Measurements from ENCODE around the gene PCIF1.
"Not testable (repeated sequence)": the region's sequence is repeated elsewhere in the genome, so short reads cannot be mapped to it uniquely, and the experiment has no call there.

PCIF1 gene

DNA sequence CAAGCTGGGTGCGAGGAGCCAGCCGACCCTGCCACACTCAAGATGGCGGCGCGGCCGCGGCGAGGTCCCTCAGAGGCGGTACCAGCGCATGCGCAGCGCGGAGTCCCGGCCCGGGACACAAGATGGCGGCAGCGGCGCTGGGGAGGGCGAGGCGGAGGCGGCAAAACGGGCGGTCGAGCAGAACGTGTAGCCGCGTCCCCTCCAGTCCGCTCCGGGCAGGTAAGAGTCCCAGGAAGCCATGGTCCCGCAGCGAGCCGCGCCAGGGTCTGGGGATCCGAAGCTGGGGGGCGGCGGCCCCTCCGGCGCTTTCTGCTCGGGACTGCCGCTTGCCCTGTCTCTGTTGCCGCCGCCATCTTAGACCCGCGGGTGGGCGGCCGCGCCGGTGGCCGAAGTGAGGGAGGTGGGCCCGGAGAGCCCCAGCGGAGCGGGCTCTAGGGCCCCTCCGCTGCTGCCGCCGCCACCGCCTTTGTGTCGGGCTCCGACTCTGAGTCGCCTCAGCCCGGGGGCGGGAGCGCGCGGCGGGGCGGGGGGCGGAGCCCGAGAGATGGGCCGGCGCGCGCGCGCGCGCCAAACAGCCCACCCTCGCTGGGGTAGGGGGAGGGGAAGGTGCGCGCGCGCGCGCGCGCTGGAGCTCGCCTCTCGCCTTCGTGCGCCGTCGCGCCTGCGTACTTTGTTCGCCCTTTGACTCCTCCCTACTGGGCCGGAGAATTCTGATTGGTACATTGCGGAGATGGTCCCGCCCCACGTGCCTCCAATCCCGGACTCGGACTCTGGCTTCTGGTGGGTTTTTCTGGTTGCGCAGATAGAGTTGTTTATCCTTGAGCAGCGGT lies at the start of gene PCIF1:
Gene PCIF1, plus strand, starts transcription at position 98 of the 830 bp plus-strand sequence. CDS start 4,317 bp downstream, outside the sequence.
- peak; percentile 99 for DNase-seq

DNA sequence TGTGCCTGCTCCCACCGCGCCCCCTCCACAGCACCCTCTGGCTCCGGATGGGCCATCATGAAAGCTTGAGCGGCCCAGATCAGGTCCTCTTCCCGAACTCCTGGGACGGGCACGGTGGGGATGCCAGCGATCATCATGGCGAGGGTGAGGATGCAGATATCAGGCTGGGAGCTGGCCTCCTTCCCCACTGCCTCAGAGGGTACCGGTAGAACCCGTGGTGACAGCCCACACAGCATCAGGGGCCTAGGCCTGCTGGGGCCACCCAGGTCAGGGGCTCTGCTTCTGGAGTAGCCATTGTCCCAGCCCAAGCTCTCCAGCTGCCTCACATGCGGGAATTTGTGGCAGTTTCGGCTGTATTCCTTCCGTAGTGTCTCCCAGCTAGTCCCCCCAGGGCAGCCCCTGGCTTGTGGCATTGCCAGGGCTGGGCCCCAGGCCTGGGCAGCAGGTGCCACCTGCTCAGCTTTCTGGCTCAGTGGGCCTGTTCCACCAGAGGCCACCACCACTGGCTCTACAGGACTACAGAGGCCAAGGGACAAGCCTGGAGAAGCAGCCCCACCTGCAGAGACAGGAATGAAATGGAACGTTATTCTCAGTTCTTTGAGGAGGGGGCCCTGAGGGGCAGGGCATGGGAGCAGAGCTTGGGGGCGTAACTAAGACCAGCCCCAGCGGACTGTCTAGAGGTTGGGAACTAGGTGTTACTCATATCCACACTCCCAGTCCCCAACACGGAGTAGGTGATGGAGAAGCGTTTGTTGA lies 47.7 kb upstream of the PCIF1 start:
- no peak for DNase-seq

DNA sequence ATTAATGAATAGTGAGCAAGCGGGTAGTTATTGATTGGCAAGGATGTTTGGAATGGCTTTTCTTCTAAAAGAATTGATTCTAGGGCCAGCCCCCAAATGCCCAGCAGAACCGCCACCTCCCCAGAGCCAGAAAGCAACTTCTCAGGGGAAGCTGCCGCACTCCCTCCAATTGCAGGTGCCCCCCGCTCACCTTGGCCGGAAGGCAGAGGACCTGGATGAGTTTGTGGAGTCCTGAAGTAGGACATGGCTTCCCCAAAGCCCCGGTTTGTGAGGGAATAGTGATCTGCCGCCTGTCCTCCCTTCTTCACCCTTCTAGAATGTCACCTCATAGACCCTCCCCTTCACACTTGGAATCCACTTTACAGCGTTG lies 47.2 kb upstream of the PCIF1 start, which contains the start of gene SPATA25:
Gene SPATA25, minus strand, starts transcription at position 277 of the 370 bp plus-strand sequence. Its CDS starts 32 bp downstream, at position 245.
- DNase-seq, result no peak

DNA sequence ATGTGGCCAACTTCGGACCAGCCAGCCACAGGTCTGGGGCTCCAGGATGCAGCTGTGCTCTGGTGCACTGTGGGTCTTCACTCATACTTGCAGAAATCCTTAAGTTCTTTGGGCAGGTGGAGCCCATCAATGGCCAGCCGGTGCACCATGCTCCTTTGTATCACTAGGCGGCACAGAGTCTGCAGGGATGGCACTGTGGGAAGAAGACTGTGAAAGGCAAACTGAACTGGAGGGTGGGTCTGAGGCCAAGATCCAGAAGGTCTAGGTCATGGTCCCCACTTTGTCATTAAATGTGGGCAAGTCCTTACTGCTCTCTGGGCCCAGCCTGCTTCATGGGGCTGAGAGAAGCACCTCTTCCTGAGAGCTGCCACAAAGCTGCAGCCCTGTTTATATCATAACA lies 45.8 kb upstream of the PCIF1 start:
- DNase-seq, result no peak

DNA sequence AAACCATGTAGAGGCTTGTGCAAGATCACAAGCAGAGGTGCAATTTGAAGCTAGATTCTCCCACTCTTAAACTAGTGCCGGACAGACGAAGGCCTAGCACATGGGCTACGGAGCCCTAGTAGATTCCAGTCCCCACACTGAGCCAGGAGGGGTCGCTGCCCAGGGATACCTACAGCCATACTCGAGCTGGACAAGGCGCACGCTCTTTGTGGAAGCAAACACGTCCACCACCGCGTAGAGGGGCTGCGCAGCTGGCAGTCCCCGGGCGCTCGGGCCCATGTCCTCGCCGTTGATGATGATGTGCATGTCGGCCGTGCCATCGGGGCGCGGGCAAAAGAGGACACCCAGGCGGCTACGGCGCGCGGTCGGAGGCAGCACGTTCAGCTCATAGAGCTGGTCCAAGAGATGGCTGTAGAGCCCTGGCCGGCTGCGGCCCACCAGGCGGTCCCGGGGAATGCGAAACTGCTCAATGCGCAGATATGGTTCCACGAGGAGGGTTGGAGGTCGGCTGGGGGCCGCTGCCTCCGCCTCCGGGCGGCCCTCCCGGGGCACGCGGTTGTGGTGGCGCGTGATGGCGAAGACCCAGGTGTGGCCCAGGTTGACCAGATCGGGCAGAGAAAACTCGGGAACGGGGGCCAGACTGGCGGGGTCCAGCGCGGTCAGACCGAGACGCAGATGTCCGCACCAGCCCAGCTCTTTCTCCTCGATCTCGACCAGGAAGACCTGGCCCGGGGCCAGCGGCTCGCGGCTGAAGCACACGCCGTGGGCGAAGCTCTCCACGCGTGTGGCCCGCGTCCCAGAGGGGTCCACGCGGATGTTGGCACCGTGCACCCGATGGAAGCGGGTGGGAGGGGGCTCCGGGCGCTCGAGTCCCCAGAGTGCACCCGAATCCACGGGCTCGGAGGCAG lies 44.2 kb upstream of the PCIF1 start:
- DNase-seq, result peak; percentile 65

DNA sequence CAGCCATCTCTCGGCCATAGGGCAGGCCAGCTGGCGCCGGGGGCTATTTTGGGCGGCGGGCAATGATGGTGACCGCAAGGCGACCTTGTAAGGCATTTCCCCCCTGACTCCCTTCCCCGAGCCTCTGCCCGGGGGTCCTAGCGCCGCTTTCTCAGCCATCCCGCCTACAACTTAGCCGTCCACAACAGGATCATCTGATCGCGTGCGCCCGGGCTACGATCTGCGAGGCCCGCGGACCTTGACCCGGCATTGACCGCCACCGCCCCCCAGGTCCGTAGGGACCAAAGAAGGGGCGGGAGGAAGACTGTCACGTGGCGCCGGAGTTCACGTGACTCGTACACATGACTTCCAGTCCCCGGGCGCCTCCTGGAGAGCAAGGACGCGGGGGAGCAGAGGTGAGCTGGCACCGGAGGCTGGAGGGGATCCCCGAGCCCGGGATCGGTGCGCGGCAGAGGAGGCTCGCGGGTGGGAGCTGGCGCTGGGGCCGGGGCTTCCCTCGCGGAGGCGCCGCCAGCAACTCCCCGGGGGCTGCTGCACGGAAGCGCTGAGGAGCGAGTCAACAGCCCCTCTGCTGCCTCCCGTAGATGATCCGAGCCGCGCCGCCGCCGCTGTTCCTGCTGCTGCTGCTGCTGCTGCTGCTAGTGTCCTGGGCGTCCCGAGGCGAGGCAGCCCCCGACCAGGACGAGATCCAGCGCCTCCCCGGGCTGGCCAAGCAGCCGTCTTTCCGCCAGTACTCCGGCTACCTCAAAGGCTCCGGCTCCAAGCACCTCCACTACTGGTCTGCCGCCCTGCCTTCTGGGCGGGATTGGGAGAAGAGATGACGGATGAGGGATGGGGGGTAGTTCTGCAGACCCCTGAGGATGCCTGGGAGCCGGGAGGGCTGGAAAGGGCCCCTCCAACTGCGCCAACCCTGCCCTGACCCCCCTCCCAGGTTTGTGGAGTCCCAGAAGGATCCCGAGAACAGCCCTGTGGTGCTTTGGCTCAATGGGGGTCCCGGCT lies 43.2 kb upstream of the PCIF1 start, which contains the start of the genes CTSA and NEURL2:
Gene CTSA, plus strand, starts transcription at position 351 of the 999 bp plus-strand sequence. Its CDS starts 234 bp downstream, at position 585.
Gene NEURL2, minus strand, starts transcription at position 224 of the 999 bp plus-strand sequence. Its CDS starts 217 bp downstream, at position 7.
- DNase-seq, result peak; percentile 86

DNA sequence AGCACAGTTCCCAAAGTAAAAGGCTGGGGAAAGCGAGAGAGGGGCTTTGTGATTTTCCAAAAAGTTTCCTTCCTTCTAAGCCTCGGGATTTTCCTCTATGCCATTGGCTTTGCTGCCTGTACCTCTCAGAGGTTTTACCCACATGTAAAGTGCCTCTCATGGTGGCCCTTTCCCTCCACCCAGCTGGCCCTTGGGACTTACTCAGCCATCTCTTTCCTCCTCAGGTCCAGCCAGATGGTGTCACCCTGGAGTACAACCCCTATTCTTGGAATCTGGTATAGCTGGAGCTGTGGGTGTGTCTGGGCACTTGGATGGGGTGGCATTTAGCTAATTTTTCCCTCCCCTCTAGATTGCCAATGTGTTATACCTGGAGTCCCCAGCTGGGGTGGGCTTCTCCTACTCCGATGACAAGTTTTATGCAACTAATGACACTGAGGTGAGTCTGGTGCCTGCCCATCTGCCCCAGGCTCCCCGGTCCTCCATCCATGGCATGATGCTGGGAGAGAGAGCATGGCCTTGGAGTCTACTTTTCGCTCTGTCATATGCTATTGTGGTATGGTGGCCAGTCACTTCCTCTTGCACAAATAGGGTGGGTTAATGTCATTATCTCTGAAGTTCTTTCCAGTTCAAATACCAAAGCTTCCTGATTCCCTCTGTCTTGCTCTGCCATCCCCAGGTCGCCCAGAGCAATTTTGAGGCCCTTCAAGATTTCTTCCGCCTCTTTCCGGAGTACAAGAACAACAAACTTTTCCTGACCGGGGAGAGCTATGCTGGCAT lies 42.2 kb upstream of the PCIF1 start:
- no peak for DNase-seq

DNA sequence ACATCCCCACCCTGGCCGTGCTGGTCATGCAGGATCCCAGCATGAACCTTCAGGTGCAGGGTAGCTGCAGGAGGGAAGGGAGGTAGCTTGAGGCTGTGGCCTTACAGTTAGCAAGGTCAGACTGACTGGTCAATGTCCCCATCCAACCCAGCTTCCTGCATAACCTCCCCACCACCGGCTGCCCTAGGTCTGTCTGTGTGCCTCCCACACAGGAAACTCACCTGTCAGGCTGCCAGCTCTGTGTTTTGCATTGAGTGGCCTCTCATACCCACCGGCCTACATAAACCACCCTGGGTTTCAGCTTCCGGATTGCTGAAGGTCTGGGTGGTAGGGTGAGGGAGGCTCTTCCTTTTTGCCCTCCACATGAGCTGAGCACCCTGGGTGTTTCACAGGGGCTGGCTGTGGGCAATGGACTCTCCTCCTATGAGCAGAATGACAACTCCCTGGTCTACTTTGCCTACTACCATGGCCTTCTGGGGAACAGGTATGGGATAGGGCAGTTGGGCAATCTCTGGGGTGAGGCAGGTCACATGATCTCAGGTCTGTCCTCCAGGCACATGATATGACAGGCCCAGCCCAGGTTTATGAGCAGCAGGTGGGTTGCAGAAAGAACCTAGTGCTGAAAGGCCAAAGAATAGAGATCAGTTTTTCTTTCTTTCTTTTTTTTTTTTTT lies 41.5 kb upstream of the PCIF1 start:
- peak; percentile 55 for DNase-seq

DNA sequence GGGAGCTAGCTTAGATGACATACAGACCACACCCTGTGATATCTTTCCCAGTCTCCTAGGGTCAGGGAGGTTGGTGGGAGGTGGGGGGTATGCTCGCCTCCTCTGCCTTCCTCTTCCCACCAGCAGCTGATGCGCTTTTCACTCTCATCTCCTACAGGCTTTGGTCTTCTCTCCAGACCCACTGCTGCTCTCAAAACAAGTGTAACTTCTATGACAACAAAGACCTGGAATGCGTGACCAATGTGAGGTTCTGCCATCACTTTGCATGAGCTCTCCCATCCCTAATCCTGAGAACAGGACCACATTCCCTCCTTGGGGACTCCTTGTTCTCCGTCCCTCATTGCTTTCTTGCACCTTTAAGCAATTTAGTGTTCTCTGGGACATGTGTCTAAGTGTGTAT lies 40.7 kb upstream of the PCIF1 start:
- no peak for DNase-seq

DNA sequence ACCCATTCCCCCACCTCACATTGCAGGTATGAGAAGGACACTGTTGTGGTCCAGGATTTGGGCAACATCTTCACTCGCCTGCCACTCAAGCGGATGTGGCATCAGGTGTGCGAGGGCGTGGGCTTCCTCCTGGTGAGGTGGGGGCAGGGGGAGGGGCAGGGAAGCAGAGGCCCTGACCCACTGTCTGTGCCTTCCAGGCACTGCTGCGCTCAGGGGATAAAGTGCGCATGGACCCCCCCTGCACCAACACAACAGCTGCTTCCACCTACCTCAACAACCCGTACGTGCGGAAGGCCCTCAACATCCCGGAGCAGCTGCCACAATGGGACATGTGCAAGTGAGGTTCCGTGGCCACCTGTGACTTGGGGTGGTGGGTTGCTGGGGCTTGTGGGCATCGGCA lies 39.7 kb upstream of the PCIF1 start:
- no peak for DNase-seq

DNA sequence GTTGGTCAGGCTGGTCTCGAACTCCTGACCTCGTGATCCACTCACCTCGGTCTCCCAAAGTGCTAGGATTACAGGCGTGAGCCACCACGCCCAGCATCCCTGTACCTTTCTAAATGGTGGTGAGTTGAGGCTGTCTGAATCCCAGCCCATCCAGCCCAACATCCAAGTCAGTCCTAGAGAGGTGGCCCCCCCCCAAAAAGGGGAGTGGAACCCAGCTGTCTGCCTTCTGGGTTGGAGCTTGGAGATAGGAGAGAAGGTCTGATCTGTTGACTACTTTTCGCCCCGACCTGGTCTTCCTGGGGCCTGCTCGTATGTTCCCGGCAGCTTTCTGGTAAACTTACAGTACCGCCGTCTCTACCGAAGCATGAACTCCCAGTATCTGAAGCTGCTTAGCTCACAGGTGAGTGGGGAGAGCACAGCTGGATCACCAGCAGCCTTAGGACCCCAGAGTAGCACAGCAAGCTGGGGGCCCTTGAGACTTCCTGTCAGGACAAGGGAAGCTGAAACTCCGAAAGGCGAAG lies 37.8 kb upstream of the PCIF1 start:
- DNase-seq, result no peak

DNA sequence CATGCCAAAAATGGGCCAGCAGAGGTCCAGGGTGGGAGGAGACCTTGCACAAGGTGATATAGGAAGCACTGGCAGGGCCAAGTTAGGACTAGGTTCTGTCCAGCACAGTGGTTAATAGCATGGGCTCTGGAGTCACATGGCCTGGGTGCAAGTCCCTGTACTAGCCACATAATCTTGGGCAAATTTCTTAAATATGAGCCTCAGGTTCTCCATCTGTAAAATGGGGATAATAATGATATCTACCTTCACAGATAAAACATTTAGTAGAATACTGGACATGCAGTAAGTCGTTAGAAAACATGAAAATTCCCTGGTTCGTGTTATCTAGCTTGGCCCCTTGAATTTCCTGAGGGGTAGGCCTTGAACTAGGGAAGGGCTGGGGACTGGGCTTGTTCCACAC lies 37.2 kb upstream of the PCIF1 start:
- DNase-seq, result no peak

DNA sequence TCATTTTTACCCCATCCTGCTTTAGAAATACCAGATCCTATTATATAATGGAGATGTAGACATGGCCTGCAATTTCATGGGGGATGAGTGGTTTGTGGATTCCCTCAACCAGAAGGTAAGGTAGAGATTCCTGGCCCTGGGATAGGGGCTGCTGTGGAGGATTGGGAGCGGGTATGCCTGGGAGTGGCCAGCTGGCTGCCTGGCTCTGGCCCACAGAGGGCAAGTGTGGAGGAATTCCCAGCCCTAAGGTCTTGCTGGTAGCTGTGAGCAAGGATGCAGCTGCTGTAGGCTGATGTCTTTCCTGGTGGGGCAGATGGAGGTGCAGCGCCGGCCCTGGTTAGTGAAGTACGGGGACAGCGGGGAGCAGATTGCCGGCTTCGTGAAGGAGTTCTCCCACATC lies 36.8 kb upstream of the PCIF1 start:
- DNase-seq, result no peak

DNA sequence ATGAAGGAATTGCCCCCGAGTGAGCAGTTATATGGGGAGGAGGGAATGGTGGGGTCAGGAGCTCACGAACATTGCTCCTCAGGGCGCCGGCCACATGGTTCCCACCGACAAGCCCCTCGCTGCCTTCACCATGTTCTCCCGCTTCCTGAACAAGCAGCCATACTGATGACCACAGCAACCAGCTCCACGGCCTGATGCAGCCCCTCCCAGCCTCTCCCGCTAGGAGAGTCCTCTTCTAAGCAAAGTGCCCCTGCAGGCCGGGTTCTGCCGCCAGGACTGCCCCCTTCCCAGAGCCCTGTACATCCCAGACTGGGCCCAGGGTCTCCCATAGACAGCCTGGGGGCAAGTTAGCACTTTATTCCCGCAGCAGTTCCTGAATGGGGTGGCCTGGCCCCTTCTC lies 36.2 kb upstream of the PCIF1 start:
- DNase-seq, result no peak

DNA sequence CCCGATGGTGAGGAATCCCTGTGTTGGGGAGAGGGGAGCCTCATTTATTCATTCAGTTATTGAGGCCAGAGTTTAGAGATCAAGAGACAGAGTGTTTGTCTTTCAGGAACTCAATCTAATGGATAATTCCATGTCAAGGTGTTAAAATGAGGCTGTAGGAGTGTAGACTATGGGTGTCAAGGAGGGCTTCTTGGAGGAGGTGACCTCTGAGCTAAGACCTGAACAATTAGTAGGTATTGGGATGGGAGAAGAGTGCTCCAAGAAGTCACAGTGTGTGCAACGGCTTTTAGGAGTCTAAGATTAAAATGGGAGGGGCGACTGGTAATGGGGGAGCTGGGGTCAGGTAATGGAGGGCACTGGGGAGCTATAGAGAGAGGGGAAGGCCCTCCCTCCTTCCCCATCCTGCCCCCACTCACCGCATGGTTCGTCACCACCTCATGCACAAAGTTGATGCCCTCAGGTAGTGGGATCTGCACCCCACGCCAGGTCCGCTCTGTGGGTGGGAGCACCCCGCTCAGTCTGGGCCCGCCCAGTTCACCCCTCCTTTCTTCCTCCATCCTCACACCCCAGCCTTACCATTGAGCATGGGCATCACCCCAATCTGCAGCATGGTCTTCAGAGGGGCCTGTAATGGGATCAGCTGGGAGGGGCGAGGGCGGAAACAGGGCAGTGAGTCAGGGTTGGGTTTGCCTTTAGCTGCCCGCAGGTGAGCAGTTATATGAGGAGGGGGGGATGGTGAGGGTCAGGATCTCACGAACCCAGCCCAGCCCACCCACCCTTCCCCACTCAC lies 35.2 kb upstream of the PCIF1 start:
- DNase-seq, result no peak

DNA sequence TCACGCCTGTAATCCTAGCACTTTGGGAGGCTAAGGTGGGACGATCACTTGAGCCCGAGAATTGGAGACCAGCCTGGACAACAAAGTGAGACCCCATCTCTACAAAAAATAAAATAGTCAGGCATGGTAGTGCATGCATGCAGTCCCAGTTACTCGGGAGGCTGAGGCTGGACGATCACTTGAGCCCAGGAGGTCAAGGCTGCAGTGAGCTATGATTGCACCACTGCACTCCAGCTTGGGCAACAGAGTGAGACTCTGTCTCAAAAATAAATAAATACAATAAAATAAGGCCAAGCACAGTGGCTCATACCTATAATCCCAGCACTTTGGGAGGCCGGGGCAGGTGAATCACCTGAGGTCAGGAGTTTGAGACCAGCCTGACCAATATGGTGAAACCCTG lies 33.2 kb upstream of the PCIF1 start:
- DNase-seq, result not testable (repeated sequence)

DNA sequence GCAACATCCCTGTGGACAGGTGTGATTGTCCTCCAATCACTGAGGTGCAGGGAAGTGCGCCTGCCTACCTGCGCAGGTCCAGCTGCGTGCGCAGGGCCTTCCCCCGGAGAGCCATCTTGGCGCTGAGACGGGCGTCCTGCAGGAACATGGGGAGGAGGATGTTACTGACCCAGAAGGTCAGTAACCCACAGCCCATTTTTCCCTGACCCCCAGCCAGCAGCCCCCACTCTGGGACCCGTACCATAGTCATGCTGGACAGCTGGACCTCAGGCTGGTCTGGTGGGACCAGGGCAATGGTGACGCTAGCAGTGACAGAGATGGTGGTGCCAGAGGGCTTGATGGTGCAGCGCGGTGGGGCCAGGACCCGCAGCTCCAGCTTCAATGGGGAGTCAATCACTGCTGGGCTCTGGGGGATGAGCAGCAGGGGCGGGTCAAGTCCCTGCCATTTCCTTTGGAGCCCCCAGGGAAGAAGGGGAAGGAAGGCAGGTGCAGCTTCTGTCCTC lies 32.2 kb upstream of the PCIF1 start:
- DNase-seq, result no peak
